HEK293T (cell line): Measurements from ENCODE around the gene TBC1D10B.

Experiments
- CTCF ChIA-PET: fragments of 350-600 bp; formaldehyde crosslinking; extraction: SDS; loops from one replicate; lab custom pipeline; 2021; ENCODE audit warnings: antibody characterized with exemption, inconsistent platforms; lab: Yijun Ruan, JAX
- POLR2A ChIA-PET: fragments of 350-600 bp; formaldehyde crosslinking; extraction: SDS; loops from one replicate; lab custom pipeline; 2020; ENCODE audit warnings: antibody characterized with exemption, inconsistent platforms; lab: Yijun Ruan, JAX
- DNase-seq: peaks from one replicate; pipeline ENCODE4 v3.0.0; 2012; ENCODE audit warnings: mixed read lengths; ENCODE audit errors: extremely low spot score
- ARNT ChIP-seq: fragments of 450-650 bp; IDR thresholded peaks from 2 replicates; pipeline ENCODE4 v1.6.1; 2017; ENCODE audit warnings: mild to moderate bottlenecking
- BHLHE40 ChIP-seq: fragments of 450-650 bp; IDR thresholded peaks from 2 replicates; pipeline ENCODE4 v1.6.1; 2016; ENCODE audit warnings: mild to moderate bottlenecking, moderate library complexity, borderline replicate concordance
- CTBP1 ChIP-seq: fragments of 450-650 bp; IDR thresholded peaks from 2 replicates; pipeline ENCODE4 v1.6.1; 2016; ENCODE audit warnings: borderline replicate concordance
- ELF4 ChIP-seq: fragments of 450-650 bp; IDR thresholded peaks from 2 replicates; pipeline ENCODE4 v1.6.1; 2017; ENCODE audit warnings: antibody characterized with exemption
- FOXA1 ChIP-seq: fragments of 450-650 bp; IDR thresholded peaks from 2 replicates; pipeline ENCODE4 v1.6.1; 2016; ENCODE audit warnings: mild to moderate bottlenecking
- FOXK2 ChIP-seq: fragments of 450-650 bp; IDR thresholded peaks from 2 replicates; pipeline ENCODE4 v1.6.1; 2016; ENCODE audit warnings: mild to moderate bottlenecking
- FOXM1 ChIP-seq: fragments of 450-650 bp; IDR thresholded peaks from 2 replicates; pipeline ENCODE4 v1.6.1; 2017; ENCODE audit warnings: mild to moderate bottlenecking, borderline replicate concordance
- HDGF ChIP-seq: fragments of 450-650 bp; IDR thresholded peaks from 2 replicates; pipeline ENCODE4 v1.6.1; 2017; ENCODE audit warnings: antibody characterized with exemption, borderline replicate concordance
- L3MBTL2 ChIP-seq: fragments of 450-650 bp; conservative IDR thresholded peaks from 2 replicates; pipeline ENCODE4 v1.6.1; 2016; ENCODE audit warnings: mild to moderate bottlenecking
- LEF1 ChIP-seq: fragments of 450-650 bp; IDR thresholded peaks from 2 replicates; pipeline ENCODE4 v1.6.1; 2017; ENCODE audit warnings: mild to moderate bottlenecking, borderline replicate concordance
- NFRKB ChIP-seq: fragments of 450-650 bp; IDR thresholded peaks from 2 replicates; pipeline ENCODE4 v1.6.1; 2016; ENCODE audit warnings: mild to moderate bottlenecking, moderate library complexity
- PKNOX1 ChIP-seq: fragments of 450-650 bp; IDR thresholded peaks from 2 replicates; pipeline ENCODE4 v1.6.1; 2016
- SP1 ChIP-seq: fragments of 450-650 bp; IDR thresholded peaks from 2 replicates; pipeline ENCODE4 v1.6.1; 2017
- SUZ12 ChIP-seq: fragments of 450-650 bp; IDR thresholded peaks from 2 replicates; pipeline ENCODE4 v1.6.1; 2016; ENCODE audit warnings: mild to moderate bottlenecking
- TARDBP ChIP-seq: fragments of 450-650 bp; IDR thresholded peaks from 2 replicates; pipeline ENCODE4 v1.6.1; 2016
- ZNF384 ChIP-seq: fragments of 450-650 bp; IDR thresholded peaks from 2 replicates; pipeline ENCODE4 v1.6.1; 2016

The TBC1D10B gene

GRCh38 chr16:30377050-30377811 lies 6.9 kb upstream of the TBC1D10B start:
- ChIA-PET POLR2A (interaction anchor here (0.9 to 9.4 kb wide), 20 partner anchors 8 to 573 kb away, joined by 3 to 75 read pairs (median 6); partner anchors contain the start of genes ALDOA, CD2BP2, DCTPP1 and TBX6), CTCF (interaction anchor here (0.6 to 2.0 kb wide), 4 partner anchors 18 to 285 kb away, joined by 3 to 6 read pairs (median 5); partner anchors contain the start of gene ZNF48)
- TF ChIP-seq FOXM1, result no peak
- TF ChIP-seq CTBP1, result no peak
- TF ChIP-seq SUZ12, result no peak
- no peak for TF ChIP-seq L3MBTL2
- no peak for TF ChIP-seq ZNF384
- TF ChIP-seq HDGF, result no peak
- no peak for TF ChIP-seq PKNOX1
- no peak for TF ChIP-seq BHLHE40
- no peak for TF ChIP-seq FOXA1
- TF ChIP-seq SP1, result no peak
- no peak for TF ChIP-seq ELF4
- TF ChIP-seq LEF1, result no peak
- TF ChIP-seq ARNT, result no peak
- no peak for TF ChIP-seq TARDBP
- no peak for TF ChIP-seq FOXK2
- TF ChIP-seq NFRKB, result no peak
- no peak for DNase-seq

GRCh38 chr16:30376461-30376902 lies 6.2 kb upstream of the TBC1D10B start:
- TF ChIP-seq LEF1 (no peak), PKNOX1 (no peak)
- ChIA-PET CTCF (interaction anchor here (0.7 kb wide), 2 partner anchors 225 to 284 kb away, joined by 3 read pairs; no protein-coding TSS in a partner anchor), POLR2A (interaction anchor here (1.4 to 9.4 kb wide), 7 partner anchors 9 to 498 kb away, joined by 3 to 75 read pairs (median 7); partner anchors contain the start of genes ZNF48 and ZNF771)

GRCh38 chr16:30375864-30376263 lies 5.6 kb upstream of the TBC1D10B start:
- ChIA-PET POLR2A (interaction anchor here (1.4 to 9.4 kb wide), 5 partner anchors 9 to 499 kb away, joined by 3 to 75 read pairs (median 7); partner anchors contain the start of genes ZNF48 and ZNF771), CTCF (interaction anchor here (0.7 kb wide), 1 partner anchor 226 kb away, joined by 3 read pairs; no protein-coding TSS in a partner anchor)
- no peak for DNase-seq
- TF ChIP-seq TARDBP (no peak), BHLHE40 (no peak), FOXM1 (no peak), SUZ12 (no peak), ZNF384 (no peak), HDGF (no peak), LEF1 (no peak), ELF4 (no peak), ARNT (no peak), SP1 (no peak)

More at GRCh38 chr16:30376461-30376902, 6.2 kb upstream of the TBC1D10B start:
- no peak for DNase-seq

GRCh38 chr16:30374538-30374937 lies 4.2 kb upstream of the TBC1D10B start, which contains the start of gene MYL11:
Gene MYL11, plus strand, starts transcription at chr16:30374802. Its CDS starts 56 bp downstream, at chr16:30374858.
- DNase-seq, result no peak
- CTCF ChIA-PET, result interaction anchor here (0.7 kb wide), 1 partner anchor 318 kb away, joined by 3 read pairs; no protein-coding TSS in a partner anchor
- TF ChIP-seq ZNF384, result no peak
- no peak for TF ChIP-seq HDGF
- no peak for TF ChIP-seq SUZ12
- TF ChIP-seq ARNT, result no peak
- TF ChIP-seq FOXA1, result no peak
- TF ChIP-seq FOXM1, result no peak
- no peak for TF ChIP-seq L3MBTL2
- TF ChIP-seq SP1, result no peak
- TF ChIP-seq FOXK2, result no peak
- TF ChIP-seq PKNOX1, result no peak
- TF ChIP-seq BHLHE40, result no peak
- no peak for TF ChIP-seq NFRKB
- POLR2A ChIA-PET, result no interaction called here

GRCh38 chr16:30372725-30373124 lies 2.4 kb upstream of the TBC1D10B start:
- TF ChIP-seq NFRKB, result no peak
- TF ChIP-seq HDGF, result no peak
- no peak for TF ChIP-seq ELF4
- no peak for TF ChIP-seq FOXK2
- no peak for TF ChIP-seq CTBP1
- no peak for TF ChIP-seq SUZ12
- TF ChIP-seq SP1, result no peak
- TF ChIP-seq PKNOX1, result no peak
- no peak for TF ChIP-seq FOXA1
- DNase-seq, result no peak
- POLR2A ChIA-PET, result interaction anchor here (2.9 kb wide), 1 partner anchor 22 kb away, joined by 37 read pairs; the partner anchor contains the start of gene ZNF48
- CTCF ChIA-PET, result no interaction called here
